ENCODE measurements around the gene CDX1.

CDX1 gene

DNA sequence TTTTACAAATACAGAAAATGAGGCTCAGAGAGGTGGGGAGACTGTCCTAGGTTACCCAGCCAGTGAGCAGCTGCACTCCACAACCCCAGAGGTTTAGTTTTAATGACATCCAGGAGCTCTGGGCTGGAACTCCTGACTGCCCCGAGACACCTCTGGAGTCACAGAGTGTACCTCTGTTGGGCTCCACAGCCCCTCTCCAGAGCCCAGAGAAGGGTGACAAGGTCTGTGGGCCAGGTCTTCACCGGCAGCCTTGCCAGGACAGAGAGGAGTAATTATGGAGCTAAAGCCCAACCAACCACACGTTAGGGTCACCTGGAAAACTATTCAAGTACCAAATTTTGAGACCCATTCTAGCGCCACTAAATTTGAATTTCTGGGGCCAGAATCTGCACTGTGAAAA lies 11.1 kb downstream of the CDX1 start:
- TF ChIP-seq, protein P1, sequence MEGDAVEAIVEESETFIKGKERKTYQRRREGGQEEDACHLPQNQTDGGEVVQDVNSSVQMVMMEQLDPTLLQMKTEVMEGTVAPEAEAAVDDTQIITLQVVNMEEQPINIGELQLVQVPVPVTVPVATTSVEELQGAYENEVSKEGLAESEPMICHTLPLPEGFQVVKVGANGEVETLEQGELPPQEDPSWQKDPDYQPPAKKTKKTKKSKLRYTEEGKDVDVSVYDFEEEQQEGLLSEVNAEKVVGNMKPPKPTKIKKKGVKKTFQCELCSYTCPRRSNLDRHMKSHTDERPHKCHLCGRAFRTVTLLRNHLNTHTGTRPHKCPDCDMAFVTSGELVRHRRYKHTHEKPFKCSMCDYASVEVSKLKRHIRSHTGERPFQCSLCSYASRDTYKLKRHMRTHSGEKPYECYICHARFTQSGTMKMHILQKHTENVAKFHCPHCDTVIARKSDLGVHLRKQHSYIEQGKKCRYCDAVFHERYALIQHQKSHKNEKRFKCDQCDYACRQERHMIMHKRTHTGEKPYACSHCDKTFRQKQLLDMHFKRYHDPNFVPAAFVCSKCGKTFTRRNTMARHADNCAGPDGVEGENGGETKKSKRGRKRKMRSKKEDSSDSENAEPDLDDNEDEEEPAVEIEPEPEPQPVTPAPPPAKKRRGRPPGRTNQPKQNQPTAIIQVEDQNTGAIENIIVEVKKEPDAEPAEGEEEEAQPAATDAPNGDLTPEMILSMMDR (IDR thresholded peaks at IDR 0.05; ENCODE audit: low read depth, low read length) = no peak
- Histone ChIP-seq H3K9me3 (no peaks in the 10 kb centered on the region), H3K4me1 (peaks cover 4% of the 10 kb centered on the region; the same call in 1 of the 2 replicates), H3K36me3 (no peaks in the 10 kb centered on the region), H3K4me3 (ENCODE audit: low read depth, low read length) (no peak overlapping the region), H3K27me3 (no peaks in the 10 kb centered on the region)
- DNase-seq = no peak

DNA sequence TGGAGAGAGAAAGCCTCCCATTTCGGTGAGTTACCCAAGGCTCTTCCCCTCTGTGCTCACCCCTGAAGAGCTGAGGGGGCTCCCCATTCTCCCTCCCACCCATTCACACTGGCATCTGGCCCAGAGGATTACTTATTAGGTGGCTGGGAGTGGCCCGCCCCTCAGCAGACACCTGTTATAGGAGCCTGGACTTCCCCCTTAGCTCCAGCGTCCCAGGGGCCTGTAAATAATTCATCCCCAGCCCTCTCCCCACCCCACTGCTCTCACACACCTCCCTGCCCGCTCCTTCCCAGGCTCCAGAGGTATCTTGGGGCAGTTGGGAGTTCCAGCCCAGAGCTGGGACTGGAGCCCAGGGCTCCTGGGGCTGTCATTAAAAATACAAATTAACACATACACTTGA lies 11.7 kb downstream of the CDX1 start:
- Histone ChIP-seq H3K36me3 (no peaks in the 10 kb centered on the region), H3K4me1 (peaks cover 4% of the 10 kb centered on the region; the same call in 1 of the 2 replicates), H3K9me3 (no peaks in the 10 kb centered on the region), H3K4me3 (ENCODE audit: low read depth, low read length) (no peak overlapping the region), H3K27me3 (no peaks in the 10 kb centered on the region)
- no peak for DNase-seq
- TF ChIP-seq, protein P1 (IDR thresholded peaks at IDR 0.05; ENCODE audit: low read depth, low read length) = no peak

DNA sequence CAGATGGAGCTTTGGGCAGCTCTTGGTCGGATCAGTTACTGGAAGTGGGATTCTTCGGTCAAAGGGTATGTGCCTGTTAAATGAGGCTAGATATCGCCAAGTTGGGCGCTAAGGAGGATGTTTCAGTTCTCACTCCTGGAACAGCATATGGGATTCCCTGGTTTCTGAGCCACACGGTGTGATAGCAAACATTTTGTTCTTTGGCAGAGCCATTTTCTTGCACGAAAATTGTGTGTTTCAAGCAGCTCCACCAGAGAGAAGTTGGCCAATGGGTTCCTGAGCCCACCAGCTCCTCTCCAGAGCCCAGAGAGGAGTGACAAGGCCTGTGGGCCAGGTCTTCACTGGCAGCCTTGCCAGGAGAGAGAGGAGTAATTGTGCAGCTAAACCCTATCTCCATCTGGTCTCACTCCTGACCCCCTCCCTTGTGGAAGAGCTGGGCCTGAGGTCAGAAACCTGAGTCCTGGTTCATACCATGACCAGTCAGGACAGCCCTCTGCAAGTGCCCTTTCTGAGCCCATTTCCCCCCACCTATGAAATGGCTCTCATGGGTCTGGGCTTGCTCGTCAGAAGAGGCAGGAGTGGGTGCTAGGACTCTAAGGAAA lies 12.5 kb downstream of the CDX1 start:
- no peaks in the 10 kb centered on the region for H3K9me3 ChIP-seq
- peaks cover 4% of the 10 kb centered on the region; the same call in 1 of the 2 replicates for H3K4me1 ChIP-seq
- no peaks in the 10 kb centered on the region for H3K27me3 ChIP-seq
- TF ChIP-seq, protein P1 (IDR thresholded peaks at IDR 0.05; ENCODE audit: low read depth, low read length) = no peak
- no peak overlapping the region for H3K4me3 ChIP-seq (ENCODE audit: low read depth, low read length)
- no peak for DNase-seq
- H3K36me3 ChIP-seq = no peaks in the 10 kb centered on the region

DNA sequence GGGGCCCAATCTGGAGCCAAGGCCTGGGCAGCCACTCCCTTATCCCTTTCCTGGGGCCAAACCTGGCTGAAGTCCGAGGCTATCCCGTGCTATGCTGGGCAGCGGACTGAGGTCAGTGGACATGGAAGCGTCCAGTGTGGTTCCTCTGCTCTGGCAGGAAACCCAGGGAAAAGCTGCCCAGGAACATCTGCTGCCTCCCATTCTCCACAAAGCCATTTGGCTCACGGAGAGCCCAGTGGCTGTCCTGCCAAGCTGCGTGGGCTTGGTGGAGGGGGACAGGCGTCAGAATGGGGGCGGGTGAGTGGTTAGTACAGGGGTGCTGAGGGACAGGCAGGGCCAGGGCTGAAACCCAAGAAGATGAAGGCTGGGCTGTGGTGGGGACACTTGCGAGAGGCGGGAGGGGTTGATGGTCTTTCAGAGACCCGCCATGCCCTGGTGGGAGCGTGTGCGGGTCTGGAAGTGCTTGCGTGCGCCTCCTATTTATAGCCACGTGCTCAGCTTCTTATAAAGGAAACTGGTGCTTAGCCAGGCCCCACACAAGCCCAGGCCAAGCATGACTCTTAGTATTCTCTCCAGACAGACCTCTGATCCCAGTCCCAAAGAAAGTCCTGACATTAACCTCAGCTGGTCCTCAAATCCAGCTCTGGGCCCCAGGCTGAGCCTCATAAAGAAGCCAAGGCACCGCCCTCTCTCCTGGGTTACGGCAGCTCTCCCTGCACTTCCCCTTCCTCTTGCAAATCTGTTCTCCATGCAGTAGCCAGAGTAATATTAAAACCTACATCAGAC lies 13.9 kb downstream of the CDX1 start:
- Histone ChIP-seq H3K4me1 (no peaks in the 10 kb centered on the region), H3K27me3 (no peaks in the 10 kb centered on the region), H3K36me3 (no peaks in the 10 kb centered on the region), H3K4me3 (ENCODE audit: low read depth, low read length) (no peak overlapping the region), H3K9me3 (no peaks in the 10 kb centered on the region)
- TF ChIP-seq, protein P1 (IDR thresholded peaks at IDR 0.05; ENCODE audit: low read depth, low read length) = no peak
- DNase-seq = no peak

DNA sequence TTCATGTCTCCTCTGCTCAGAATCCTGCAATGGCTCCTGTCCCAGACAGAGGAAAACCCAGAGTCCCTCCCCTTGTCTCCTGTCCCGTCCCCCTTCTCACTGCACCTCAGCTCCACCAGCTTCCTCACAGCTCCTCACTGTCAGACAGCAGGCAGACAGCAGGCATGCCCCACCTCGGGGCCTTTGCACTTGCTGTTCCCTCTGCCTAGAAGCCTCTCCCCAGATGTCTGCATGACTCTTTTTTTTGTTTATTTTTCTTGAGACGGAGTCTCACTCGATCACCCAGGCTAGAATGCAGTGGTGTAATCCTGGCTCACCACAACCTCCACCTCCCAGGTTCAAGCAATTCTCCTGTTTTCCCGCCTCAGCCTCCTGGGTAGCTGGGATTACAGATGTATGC lies 14.4 kb downstream of the CDX1 start:
- Histone ChIP-seq H3K36me3 (no peaks in the 10 kb centered on the region), H3K9me3 (no peaks in the 10 kb centered on the region), H3K27me3 (no peaks in the 10 kb centered on the region), H3K4me1 (no peaks in the 10 kb centered on the region), H3K4me3 (ENCODE audit: low read depth, low read length) (no peak overlapping the region)
- TF ChIP-seq, protein P1 (IDR thresholded peaks at IDR 0.05; ENCODE audit: low read depth, low read length) = no peak
- no peak for DNase-seq
